HG03439 (cell line): ENCODE data around the gene NDUFV1.
A peak's percentile ranks its signal among the peaks of the same experiment; 100 is the strongest.
"Not testable (repeated sequence)": the region's sequence is repeated elsewhere in the genome, so short reads cannot be mapped to it uniquely, and the experiment has no call there.

Experiments used
- ATAC-seq: cut with Tn5 transposase; IDR thresholded peaks from one replicate; pipeline ENCODE4 v1.9.1; 2021; ENCODE audit warnings: mild to moderate bottlenecking, moderate library complexity; ENCODE audit not compliant: unreplicated experiment

The NDUFV1 gene

GRCh38 chr11:67606492-67607295, at the start of gene NDUFV1:
NDUFV1 (plus strand) TSS chr11:67606936; CDS start chr11:67607005, 69 bp downstream.
- peak; percentile 93 for ATAC-seq

- no peak for ATAC-seq
Observed at GRCh38 chr11:67558084-67558772, 48.5 kb upstream of the NDUFV1 start.

- peak; percentile 69 for ATAC-seq
Observed at GRCh38 chr11:67561971-67562619, 44.6 kb upstream of the NDUFV1 start.

- ATAC-seq, result no peak
Observed at GRCh38 chr11:67562963-67563704, 43.6 kb upstream of the NDUFV1 start.

- ATAC-seq, result not testable (repeated sequence)
Observed at GRCh38 chr11:67563705-67564114, 43.0 kb upstream of the NDUFV1 start.

- no peak for ATAC-seq
Observed at GRCh38 chr11:67564230-67564629, 42.5 kb upstream of the NDUFV1 start.

- ATAC-seq, result no peak
Observed at GRCh38 chr11:67571443-67571842, 35.3 kb upstream of the NDUFV1 start.

- no peak for ATAC-seq
Observed at GRCh38 chr11:67572305-67572704, 34.4 kb upstream of the NDUFV1 start.

GRCh38 chr11:67572747-67573419, 33.9 kb upstream of the NDUFV1 start:
- no peak for ATAC-seq

- no peak for ATAC-seq
Observed at GRCh38 chr11:67574938-67575337, 31.8 kb upstream of the NDUFV1 start.

GRCh38 chr11:67576735-67577475, 29.8 kb upstream of the NDUFV1 start:
- no peak for ATAC-seq

GRCh38 chr11:67577951-67578350, 28.8 kb upstream of the NDUFV1 start:
- no peak for ATAC-seq

- no peak for ATAC-seq
Observed at GRCh38 chr11:67581469-67581868, 25.3 kb upstream of the NDUFV1 start.

GRCh38 chr11:67582011-67582410, 24.7 kb upstream of the NDUFV1 start:
- no peak for ATAC-seq

GRCh38 chr11:67583247-67584204, 23.2 kb upstream of the NDUFV1 start, which contains the start of gene GSTP1:
GSTP1 (plus strand) TSS chr11:67583812; CDS start chr11:67583844, 32 bp downstream.
- ATAC-seq, result peak; percentile 49

GRCh38 chr11:67584205-67584880, 22.4 kb upstream of the NDUFV1 start:
- ATAC-seq, result no peak

- no peak for ATAC-seq
Observed at GRCh38 chr11:67584881-67585873, 21.6 kb upstream of the NDUFV1 start.
